ENCODE results near the gene ROR1.
"Not testable (repeated sequence)": the region's sequence is repeated elsewhere in the genome, so short reads cannot be mapped to it uniquely, and the experiment has no call there.

ROR1 gene

GRCh38 chr1:63826246-63826861 is 52.5 kb downstream of the ROR1 start:
- not testable (repeated sequence) for DNase-seq

DNA sequence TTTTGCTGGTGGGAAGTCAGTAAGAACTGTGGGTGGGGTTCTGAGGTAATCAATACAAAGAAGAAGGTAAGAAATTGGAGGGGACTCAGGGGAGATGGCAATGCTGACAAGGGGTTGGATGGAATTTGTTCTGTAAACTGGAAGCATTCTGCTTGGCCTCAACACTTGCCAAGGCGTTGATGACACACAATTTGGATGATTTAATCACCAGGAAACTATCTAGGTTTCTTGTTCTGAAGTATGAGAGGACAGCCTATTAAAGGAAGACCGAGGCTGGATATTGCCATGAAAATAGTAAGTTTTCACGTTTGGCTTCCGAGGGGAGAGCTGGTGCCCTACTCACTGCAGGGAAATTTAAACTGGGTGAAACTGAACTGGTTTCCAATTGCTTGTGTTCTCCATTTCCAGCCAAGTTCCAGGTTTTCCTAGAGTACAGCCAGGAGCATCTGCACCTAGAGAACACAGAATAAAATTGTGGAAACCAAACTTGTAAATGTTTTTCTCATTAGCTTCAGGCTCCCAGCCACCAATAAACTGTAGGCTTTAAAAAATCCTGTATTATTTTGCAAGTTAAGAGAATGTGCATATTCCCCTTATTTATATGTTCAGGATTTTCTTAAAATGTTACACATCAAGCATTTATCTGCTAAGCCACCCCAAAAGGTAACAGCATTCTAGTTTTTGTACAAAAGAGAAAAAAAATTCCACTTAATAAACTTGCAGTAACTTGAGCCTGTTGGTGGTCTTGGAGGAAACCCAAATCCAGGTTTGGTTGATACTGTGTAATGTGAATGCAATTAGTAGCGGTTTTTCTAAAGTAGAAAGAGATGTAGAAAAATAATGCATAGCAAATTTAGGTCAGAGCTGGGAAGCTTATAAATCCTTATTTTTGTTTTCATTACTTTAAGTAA is 53.8 kb downstream of the ROR1 start:
- no peak for DNase-seq

DNA sequence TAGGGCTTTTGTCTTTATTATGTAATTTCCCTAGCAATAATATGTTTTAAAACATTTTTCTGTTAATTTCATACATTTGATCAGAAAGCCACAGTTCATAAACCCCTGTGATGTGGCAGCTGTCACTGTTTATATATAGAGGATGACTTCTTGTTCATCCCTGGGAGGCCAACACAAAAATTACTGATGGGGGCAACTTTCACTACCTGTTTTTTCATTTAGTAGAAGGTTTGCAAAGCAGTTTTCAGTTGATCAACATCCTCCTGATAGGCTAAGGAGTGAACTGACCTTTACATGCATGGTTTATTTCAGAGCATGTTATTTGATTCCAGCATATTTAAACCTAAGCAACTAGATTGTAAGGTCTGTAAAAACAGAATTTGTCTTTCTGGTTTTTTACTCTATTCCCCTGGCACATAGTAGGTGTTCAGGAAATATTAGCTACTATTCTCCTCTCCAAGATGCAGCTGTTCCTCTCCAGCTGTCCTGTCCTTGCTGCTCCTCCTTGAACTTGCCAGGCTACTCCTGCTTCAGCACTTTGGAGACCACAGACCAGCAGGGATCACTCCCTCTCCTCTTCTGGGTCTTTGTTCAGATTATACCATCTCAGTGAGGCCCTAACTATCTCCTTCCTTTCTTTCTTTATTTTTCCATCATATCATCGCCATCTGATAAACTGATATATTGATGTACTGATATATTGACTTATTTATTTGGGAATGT is 54.7 kb downstream of the ROR1 start:
- no peak for DNase-seq

- DNase-seq, result no peak
These were observed 55.8 kb downstream of the ROR1 start for GRCh38 chr1:63829349-63830327.

DNA sequence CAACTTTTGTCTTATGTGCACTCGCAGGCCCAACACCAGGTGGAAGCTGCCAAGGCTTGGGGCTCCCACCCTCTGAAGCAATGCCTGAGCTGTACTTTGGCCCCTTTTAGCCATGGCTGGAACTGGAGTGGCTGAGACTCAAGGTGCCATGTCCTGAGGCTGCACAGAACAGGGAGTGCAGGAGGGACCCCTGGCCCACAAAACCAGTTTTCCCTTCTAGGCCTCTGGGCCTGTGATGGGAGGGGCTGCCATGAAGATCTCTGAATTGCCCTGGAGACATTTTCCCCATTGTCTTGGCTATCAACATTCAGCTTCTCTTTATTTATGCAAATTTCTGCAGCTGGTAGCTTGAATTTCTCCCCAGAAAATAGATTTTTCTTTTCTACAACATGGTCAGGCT is 57.6 kb downstream of the ROR1 start:
- no peak for DNase-seq

DNA sequence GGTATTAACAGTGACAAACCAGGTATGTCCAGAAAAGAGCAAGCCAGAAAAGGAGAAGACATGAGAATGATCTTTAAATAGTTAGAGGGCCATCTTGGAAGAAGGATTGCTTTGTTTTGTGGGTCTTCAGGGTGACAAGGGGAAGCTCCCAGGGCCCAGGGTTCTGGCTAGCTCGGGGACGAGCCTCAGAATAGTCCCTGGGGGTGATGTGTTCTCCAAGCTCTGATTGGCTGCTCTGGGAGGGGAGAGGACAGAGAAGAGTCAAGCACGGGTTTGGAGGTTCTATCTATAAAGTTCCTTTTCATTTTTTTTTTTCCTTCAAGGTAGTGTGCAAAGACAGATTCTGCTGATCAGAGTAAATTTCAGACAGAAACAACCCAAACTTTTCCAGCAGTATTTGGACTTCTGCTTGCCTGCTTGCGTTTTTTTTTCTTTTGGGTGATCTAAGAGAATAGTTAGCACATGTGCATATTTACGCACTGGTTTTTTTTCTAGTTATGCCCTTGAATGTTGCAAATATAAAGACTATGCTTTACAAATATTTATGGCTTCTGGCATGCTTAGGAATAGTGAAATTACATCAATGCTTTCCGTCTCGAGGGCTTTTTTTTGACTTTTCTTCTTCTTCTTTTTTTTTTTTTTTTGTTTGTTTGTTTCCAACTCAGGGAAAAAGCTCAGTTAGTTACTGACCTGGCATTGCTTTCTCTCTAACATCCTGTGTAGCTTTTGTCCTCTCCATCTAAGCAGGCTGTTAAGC is 59.7 kb downstream of the ROR1 start:
- DNase-seq, result no peak

- no peak for DNase-seq
These were observed 61.3 kb downstream of the ROR1 start for GRCh38 chr1:63835128-63835527.

GRCh38 chr1:63836374-63836773 is 62.6 kb downstream of the ROR1 start:
- DNase-seq, result no peak

GRCh38 chr1:63836830-63837229 is 63.0 kb downstream of the ROR1 start:
- DNase-seq, result no peak

DNA sequence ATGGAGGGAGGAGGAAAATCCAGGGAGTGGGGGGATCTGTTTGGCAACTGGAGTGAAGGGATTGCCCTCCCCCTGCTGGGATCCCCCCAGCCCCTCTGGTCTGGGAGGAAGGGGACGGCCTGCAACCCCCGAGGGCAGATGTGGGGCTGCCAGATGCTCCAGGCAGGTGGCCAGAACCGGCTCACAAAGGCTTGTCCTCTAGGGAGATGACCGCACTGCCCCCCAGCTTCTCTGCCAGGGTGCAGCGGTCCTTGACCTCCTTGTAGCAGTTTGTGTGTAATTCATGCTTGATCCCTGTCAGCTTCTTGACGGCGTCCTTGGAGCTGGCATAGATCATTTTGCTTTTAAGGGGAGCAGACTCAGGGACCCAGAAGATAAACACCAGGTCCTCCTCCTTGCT is 69.2 kb downstream of the ROR1 start:
- DNase-seq, result no peak

DNA sequence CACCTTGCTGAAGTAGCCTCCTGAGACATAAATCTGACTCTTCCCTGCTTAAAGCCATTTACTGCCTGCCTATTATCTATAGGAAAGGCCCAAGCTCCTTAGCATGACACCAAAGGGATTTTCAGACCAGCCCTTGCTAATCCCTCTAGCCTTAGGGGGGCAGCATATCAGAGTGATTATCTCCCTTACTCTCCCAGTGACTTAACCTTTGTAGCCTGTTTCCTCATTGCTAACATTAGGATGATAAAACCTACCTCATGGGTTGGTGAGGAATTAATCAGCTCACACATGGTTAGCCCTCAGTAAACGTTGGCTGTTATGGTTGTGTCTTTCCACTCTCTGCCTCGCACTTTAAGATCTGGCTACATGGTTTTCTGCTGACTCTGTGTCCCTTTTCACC is 70.1 kb downstream of the ROR1 start:
- DNase-seq, result no peak

DNA sequence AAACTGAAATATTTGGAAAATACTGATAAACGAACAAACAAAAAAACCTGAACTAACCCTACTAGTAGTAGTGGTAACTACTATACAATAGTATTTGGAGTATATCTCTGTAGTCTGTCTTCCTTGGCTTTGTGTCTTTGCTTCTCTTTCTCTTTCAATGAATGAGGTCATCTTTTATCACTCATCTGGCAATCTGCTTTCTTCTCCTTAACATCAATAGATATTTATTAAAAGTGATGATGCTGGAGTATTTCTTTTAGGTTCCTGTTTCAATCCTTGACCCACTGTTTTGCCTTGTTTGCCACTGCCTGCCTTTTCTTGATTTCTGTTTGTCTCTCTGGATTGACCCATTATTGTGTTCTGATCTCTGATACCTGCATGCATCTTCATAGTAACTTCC is 71.5 kb downstream of the ROR1 start:
- no peak for DNase-seq

- no peak for DNase-seq
These were observed 73.6 kb downstream of the ROR1 start for GRCh38 chr1:63847308-63847910.

DNA sequence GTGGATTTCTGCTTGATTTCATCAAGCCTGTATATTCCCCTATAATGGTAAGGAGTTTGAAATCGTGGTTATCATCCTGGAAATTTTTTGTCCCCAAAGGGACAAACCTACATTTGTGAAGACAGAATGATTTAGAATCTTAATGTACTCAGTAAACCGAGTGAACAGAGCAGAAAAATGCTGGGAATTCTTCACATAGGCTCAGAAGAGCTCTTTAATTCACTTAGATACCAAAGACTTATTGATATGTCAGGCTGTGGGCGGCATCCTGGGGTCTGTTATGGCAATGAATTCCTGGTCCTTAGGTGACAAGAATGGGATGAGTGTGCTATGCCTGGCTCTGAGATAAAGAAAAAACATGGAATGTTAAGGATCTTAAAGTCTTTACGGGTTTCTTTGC is 74.9 kb downstream of the ROR1 start:
- DNase-seq, result no peak

DNA sequence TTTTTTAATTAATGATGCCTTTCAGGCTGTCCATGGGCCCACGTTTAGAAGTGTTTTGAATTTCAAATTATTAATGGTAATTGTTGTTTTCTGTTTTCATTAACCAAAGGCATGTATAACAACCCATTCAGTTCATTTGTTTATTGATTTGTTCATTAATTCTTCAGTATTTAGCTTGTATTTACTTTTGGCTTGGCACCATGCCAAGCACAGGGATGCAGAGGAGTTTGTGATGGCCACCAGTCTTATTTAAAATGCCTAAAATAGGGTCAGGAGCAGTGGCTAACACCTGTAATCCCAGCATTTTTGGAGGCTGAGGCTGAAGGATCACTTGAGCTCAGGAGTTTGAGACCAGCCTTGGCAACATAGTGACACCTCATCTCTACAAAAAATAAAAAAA is 75.3 kb downstream of the ROR1 start:
- DNase-seq, result no peak

DNA sequence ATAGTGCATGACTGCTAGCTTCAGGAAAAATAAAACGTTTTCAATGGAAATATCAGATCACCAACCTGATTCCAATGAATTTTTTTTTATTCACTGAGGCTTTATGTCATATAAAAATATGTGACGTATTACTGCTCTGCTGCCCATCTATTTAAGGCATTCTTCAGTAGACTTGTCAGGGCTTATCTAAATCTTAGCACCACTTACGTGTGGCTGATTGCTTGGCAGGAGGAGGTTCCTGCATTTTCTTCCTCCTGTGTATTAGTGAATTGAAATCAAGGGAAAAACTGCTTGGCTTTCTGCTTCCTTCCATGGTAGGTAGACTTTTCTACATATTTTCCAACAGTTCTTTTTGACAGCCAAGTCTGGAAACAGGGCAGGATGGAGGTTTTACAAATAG is 80.3 kb downstream of the ROR1 start:
- no peak for DNase-seq

- no peak for DNase-seq
These were observed 82.1 kb downstream of the ROR1 start for GRCh38 chr1:63855942-63856341.

GRCh38 chr1:63856924-63857323 is 83.1 kb downstream of the ROR1 start:
- DNase-seq, result no peak

DNA sequence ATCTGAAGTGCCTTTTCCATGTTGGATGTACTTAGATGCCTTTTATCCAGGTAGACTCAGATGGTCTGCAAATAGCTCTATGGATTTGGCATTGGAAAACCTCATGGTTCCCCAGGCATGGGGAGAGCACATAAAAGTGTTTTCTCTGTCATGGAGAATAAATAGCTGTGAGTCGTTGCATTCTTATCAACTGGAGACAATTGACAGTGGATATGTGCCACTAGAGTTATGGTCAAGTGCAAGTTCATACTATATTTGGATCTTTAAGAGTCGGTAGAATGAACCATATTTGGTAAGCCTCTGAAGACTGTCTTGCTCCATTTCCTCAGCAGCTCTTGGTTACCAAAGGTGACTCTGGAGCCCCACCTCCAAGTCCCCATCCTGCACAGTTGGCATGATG is 83.7 kb downstream of the ROR1 start:
- DNase-seq, result no peak

GRCh38 chr1:63858153-63858552 is 84.3 kb downstream of the ROR1 start:
- DNase-seq, result no peak

DNA sequence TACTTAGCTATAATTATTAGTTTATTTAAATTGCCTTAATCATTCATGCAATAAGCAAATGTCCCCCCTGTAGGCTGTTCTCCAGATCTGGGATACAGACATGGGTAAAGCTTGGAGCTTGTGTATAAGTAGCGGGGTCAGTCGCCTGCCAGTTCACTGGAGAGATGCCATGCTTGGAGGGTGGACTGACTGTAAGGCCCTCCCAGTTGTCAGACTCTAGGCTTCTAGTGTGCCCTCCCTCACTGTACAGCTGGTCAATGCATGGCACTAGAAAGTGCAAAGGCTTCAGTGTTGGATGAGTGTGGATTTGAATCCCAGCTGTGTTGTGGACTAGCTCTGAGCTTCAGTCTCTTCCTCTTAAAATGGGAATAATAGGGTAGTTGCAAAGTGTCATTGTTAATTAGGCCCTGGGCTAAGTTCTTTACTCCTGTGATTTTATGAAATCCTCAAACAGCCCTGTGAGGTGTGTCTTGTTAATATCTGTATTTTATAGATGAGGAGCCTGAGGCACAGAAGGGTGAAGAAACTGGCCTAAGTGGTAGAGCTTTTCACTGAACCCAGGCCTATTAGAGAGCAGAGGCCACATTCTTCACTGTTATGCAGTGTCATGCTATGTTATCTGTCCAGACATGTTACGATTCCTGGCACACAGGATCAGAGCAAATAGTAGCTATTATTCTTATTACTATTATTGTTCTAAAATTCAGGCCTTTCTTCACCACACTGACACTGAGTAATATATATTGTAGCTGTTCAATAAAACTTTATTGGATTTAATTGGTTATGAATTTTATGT is 85.9 kb downstream of the ROR1 start:
- DNase-seq, result no peak
